NCI-H1048 (cell line): ENCODE measurements around the gene NUP210L.

Source experiments
- DNase-seq: peaks from one replicate; lab custom pipeline; 2025; lab: John Stamatoyannopoulos, UW

Gene NUP210L

DNA sequence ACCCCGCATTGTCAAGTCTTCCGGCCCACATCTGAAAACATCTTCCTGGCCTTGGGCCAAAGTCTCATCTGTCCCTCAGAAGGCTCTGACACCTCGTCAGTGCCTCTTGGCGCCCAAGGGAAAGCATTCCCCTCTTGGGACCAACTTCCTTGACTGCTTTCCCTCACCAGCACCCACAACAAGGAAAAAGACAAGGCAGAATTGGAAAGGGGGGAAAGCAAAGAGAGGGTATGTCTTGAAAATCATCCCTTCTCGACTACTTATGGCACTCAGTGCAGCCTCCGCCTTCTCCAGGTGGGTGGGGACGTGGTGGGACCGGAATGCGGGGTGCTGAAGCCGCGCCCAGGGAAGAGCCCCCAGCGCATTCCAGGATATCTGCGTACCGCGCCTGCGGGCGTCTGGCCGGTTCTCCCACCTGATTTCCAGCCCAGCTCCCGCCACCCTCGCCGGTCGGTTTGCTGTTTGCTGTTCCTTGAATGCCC lies 191.0 kb downstream of the NUP210L start:
- DNase-seq, result peak; percentile 42

DNA sequence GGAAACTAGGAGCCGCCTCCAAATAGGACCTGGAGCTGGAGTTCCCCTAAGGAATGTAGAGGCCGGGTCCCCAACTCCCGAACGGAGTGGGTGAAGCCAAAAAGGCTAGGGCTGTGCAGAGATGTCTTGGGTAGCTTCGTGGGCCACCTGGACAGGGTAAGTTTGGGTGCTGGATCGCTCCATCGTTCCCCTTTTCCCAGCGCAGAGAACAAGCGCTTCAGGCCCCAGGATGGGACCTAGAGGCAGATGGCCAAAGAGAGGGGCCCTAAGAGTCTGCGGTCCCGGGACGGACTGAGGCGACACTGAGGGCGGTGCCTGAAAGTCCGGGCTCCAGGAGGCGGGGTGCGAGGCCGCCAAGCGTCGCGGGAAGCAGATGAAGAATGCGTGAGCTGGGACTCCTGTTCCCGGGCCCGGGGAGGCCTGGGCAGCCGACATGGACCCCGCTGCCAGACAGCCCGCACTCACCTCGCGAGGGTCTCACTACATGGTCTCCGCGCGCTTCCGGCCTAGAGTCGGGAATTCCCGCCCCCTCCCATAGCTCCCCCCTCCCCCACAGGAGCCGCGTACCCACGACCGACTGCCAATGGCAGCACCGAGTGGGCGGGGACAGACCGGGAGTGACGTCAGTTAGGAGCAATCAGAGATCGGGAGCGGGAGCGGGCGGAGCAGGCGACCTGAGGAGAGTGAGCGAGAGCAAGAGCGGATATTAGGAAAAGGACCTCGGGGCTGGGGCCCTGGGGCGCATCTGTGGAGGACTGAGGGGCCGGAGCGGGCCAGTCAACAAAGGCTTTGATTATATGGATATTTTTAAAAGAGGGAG lies 191.6 kb downstream of the NUP210L start, which contains the start of gene SLC39A1:
SLC39A1 (minus strand) TSS at position 508 of the 820 bp plus-strand sequence. CDS start 822 bp downstream, outside the sequence.
- DNase-seq, result peak; percentile 99

DNA sequence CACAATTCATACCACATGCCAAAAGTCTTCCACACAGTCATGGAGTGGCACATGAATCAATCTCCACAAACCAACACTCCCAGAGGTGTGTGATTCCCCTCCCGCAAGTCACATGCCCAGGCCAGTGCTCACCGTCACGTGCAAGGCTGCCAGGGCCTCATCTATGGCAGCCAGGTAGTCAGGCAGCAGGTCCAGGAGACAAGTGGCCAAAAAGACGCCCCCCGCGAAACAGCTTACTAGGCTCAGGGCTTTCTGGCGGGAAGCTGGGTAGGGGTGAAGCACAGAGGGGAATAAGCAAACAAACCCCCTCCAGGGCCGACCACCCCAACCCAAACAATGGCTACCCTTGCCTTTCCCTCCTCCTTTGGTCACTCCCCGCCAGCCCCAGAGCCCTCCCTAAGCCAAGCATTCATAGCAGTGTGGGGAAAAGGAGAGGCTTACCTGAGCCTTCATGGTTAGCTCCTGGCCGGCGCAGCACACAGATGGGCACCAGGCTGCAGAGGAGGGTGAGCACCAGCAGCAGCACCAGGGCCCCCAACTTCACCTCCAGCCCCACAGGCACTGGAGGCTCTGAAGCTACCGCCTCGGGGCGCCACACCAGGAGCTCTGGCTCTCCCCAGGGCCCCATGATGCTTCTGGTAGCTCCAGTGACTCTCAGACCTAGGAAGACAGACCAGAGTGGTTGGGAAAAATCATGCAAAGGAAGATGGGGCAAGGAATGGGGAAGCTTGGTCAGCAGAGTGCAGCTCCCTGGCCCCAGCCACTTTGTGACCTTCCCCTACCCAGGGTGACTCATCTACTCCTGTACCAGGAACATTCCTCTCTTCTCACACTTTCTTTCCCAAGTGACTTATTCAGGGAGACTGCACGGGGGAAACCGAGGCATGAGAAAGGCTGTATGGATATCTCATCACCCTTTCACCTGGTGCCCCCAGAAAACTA lies 192.5 kb downstream of the NUP210L start:
- no peak for DNase-seq

DNA sequence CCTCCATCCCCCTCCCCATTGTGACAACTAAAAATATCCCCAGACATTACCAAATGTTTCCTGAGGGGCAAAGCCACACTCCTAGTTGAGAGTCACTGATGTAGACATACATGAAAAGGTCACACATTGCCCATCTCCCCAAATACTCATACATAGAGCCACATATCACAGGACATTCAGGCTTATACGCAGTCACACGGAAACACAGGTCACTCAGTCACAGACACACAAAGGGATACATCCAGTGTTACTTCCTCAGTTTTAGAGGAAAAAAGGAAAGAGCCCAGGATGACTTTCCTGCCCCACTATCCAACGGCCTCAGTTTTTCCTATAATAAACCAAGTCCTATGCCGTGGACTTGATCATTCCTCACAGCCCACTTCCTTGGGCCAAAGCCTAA lies 193.5 kb downstream of the NUP210L start:
- no peak for DNase-seq

DNA sequence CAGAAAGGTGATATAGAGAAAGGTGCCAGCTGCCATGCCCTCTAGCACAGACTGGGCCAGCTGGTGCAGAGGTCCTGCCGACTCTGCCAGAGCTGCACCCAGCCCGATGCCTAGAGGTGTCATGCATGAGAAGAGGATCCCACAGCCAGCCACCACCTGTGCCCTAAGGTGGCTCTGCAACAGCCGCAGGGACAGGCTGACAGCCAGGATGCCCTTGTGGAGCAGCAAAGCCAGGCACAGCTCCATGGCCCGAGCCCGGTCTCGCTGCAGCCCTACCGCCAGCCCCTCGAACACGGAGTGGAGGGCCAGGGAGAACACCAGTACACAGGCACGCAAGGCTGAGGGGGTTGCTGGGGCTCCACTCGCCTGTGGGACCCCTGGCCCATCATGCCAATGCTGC lies 194.7 kb downstream of the NUP210L start:
- DNase-seq, result no peak

DNA sequence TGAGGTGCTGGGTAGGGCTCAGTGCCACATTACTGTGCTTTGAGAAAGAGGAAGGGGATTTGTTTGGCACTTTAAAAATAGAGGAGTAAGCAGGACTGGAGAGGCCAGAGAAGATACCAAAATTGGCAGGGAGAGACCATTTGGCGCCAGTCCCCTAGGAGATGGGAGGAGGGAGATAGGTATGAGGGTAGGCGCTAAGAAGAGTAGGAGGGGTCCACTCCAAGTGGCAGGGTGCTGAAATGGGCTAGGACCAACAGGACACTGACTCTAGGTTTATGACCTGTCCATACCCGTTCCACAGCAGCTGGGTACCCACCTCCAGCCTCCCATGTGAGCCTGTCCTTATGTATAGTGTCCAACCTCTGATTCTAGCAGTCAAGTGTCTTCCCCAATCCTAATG lies 195.4 kb downstream of the NUP210L start:
- DNase-seq, result no peak

DNA sequence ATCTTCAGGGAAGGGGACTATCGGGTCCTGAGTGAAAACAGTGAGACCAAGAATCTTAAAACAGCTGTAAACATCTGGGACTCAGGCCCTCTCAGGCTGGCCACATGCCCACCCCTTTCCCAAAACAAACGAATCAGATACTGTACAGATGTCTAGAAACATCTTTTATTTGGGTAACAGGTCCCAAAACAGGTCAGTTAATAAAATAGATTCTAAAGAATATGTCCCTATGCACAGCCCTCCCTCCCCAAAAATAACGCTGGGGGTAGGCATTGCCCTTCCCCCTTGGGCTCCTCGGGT lies 196.0 kb downstream of the NUP210L start:
- DNase-seq, result no peak

DNA sequence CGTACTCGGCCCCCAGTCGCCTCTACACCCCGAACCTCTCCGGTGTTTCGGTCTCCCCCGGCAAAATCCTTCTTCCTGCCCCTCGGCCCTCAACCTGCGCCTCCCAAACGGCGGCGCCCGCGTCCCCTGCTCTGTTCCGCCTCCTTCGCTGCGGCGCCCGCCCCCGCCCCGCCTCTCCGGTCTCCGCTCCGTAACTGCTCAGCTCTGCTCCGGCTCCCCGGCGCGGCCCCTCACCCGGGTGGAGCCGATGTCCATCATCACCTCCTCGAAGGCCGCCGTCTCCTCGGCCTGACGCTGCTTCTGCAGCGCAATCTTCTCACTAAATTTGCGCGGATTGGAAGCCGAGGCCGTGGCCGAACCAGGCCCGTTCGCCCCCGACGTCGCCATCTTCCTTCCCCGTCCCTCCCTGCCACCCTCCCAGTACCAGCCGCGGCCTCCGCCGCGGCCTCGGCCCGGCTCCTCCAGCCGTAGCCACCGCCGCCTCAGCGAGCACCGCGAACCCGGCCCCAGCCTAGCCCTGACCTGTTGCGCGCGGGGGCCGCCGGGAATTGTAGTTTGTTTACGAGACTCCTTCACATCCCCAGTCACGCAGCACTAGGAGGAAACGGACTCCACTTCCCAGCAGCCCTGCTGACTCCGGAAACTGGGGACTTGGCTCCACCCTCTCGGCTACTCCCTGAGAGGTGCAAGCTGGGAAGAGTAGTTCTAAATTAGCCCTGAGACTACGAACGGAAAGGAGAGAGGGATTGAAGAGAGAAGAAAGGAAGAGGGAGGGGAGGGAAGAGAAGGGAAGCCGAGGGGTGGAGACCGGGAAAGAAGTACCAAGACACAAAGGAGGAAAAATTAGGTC lies 196.5 kb downstream of the NUP210L start, which contains the start of gene CRTC2:
CRTC2 (minus strand) TSS at position 502 of the 850 bp plus-strand sequence; CDS start at position 387, 115 bp downstream.
- peak; percentile 99 for DNase-seq

DNA sequence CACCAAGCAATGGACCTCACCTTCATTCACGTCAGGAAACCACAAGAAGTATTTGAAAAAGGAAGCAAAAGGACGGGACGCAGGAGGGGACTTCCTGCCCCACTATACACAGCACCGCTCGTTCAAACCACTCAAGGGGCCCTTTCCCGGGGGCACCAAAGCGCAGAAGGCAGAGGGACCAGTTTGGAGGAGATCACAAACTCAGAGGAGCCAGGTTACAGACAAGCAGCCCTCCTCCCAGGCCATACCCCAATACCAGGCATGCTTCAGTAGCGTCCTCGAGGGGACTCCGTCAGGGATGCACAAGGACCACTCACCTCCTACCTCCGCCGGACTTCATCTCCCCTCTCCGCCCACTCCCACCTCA lies 197.1 kb downstream of the NUP210L start:
- DNase-seq, result no peak

DNA sequence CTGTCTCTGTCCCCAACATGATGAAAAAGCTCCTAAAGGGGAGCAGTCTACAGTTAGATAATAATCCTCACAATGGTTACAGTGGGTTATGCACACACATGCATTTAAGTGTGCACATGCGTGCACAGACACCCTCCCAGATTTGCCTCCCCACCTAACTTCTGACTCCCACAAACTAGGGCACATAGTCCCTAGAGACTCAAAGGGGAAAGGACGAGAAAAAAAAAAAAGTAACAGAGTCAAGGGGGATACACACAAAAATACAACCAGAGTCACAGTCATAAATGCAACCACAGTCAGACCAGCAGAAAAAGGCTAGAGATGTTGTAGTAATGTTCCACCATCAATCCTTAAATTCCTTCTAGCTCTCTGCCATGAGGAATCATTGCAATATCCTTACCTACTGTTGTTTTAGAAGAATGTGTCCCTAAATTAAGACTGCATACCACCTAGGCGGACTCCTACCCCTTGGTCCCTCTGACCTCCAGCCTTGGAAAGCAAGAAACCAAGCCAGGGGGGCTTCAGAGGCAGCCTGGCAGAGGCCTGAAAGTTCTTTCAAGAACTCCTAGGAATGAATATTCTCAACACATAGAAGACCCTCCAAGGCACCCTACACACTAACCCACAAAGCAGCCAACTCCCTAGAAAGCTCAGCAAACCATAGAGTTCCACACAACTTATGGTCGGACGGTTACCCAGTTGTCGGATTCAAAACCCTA lies 197.7 kb downstream of the NUP210L start:
- no peak for DNase-seq

DNA sequence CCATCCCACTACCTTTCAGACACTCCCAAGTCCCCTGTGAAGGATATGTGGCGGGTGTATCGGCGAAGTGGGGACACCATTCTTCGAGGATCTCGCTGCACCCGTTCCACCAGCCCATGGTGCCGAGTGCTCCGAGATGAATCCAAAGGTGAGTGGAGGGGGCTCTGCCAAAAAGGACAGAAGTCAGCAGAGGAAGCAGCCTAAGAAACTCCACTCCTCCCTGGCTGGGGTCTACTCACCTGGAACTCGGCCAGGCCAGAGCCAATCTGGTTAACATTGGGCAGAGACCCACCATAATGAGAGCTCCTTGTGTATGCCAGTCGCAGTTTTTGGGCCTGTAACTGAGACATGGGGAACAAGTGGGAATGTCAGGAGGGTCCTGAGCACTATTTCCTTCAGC lies 200.0 kb downstream of the NUP210L start:
- no peak for DNase-seq

DNA sequence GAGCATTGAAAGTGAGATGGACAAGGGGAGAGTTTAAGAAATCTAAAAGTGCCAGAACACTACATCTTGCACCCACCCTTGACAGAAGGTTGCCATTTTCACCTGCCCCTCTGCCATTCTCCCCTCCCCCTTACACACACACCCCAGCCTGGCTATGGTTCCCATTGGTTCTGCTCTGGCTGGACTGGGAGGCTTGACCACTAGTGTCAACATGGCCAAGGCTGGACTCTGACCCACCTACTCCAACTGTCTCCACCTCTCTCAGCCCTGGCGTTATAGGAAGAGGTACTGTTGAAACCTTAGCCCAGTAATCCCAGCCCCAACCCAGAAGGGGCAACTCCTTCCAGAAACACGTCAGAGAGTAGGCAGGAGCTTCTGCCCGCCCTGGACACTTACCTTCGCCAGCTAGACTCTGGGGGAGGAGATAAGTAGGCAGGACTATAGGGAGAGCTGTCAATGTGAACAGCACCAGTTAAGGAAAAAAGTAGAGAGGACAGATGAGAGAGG lies 201.0 kb downstream of the NUP210L start:
- no peak for DNase-seq

DNA sequence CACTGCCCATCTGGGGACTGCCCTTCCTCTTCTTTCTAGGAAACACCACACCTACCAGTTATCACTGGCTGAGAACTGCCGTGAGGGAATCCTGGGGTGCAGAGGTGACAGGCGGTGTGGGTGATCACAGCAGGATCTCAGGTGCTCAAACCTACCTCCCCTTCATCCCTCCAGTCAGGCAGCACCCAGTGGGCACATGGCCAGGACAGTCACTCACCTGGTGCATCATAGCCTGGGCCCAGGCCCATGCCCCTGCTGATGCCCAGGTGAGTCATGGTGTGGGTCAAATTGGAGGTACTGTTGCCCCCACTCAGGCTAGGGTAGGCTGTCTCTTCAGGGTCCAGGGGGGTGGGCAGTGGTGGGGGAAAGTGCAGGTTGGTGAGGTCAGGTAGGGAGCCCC lies 203.1 kb downstream of the NUP210L start:
- DNase-seq, result no peak

DNA sequence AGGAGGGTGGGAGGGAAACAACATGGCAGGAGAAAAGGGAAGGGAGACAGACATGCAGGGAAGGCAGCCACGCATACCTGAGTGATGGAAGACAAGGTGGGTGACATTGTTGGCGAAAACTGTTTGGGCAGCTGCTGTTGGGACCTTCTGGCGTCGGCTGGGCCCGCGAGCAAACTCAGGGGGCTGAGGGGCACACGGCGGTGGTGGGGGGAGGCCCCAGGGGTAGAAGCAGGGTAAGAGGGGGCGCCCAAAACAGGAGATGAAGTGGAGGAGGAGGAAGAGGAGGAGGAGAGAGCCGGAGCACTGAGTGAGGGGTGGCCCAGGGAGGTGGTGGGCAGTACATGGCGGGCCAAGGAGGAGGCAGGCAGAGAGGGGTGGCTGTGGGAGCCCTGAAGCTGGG lies 203.7 kb downstream of the NUP210L start:
- DNase-seq, result no peak

DNA sequence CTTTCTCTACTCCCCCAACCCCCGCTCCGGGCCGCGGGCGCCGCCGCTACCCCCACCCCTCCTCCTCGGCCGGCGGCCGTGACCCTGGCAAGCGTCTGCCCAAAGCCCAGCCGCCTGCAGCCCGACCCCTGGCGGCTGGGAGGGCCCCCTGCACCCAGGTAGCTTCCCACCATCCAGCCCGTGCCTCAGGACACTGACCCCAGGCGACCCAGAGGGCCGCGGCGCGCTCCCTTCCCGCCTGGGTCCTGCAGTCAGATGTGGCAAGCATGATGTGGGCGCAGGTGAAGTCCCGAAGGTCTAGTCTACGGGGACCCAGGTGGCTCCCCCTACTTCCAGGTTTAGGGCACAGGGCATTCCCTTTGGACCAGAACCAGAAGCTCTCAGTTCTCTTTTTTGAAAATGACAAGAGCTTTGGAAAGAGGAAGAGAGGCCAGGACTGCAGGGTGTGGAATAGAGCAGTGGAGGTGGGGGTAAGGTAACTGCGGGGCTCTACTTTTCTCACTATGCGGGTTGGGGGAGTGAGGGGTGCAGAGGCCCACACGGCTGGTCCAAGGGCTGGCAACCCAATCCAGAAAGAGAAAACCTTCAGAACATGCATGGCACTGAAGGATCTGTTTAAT lies 208.1 kb downstream of the NUP210L start, which contains the start of gene DENND4B:
DENND4B (minus strand) TSS at position 97 of the 620 bp plus-strand sequence. CDS start 2,344 bp downstream, outside the sequence.
- DNase-seq, result peak; percentile 63

DNA sequence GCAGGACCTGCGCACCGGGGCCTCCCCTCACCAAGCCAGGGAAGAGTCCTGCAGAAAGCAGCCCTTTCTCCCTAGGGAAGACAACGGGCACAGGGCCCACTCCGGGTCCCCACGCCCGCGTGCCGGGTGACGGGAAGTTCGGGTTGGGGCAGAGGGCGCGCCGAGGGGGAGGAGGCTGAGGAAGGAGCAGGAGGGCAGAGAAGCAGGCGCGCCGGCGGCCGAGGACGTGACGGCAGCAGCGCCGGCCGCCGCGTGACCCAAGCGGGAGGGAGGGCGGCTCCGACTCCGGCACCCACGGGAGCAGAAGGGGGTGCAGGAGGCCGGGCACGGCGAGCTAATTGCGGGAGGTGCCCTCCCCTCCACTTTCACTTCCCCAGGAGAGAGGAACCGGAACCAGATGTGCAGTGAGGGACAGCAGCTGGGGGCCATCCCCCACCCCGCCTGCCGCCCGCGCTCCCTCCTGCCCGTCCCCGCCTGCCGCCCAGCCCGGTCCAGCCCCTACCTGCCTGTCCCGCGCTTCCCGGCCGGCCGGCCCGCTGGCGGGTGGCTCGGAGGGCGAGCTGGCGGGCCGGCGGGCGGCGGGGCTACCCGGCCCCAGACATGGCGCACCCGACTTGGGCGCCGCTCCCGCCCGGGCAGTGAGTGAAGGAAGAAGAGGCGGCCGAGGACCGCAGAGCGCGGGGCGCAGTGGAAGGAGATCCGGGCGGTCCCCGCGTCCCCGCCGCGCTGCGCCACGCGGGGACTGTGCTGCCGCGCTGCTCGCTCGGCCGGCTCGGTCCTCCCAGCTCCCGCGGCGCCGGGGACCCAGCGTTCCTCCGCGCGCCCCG lies 208.9 kb downstream of the NUP210L start:
- DNase-seq, result no peak

DNA sequence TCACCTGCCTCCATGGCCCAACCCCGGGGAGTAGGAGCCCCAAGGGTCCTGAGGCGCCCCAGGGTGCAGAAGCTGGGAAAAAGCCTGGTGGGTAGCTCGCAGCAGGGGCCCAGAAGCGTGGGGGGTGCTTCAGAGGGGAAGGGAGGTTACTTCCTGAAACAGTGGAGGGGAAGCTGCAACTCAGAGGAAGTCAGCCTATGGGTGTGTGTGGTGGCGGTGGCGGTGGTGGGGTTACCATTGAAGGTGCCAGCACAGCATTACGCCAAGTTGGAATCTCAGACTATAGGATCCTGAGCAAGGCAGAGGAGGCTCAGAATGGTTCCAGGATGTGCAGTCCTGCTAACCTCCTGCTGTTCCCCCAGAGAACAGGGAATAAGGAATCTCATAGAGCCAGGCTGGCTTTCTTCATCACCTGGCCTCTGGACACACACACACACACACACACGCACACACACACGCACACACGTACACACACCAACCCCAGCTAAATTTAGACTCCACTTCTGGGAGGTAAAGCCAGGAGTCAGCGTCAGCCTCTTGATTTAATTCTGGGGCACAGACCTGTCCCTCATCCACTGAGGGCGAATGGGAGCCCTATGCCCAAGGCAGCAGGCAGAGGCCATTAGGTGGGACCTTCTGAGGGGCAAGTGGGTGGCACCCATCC lies 209.6 kb downstream of the NUP210L start:
- DNase-seq, result no peak

DNA sequence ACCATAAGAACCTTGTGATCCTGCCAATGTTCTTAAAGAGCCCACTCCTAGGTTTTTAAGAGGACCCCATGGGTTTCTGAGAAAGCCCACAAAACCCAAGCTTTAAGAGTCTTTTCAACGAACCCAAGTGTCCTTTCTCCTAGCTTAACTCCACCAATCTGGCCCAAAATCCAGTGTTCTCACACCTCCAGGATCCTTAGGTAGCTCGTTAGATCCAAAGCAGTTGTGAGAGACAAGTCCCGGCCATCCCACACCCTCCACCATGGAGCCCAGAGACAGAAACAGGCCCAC lies 210.1 kb downstream of the NUP210L start:
- DNase-seq, result no peak
